Measurements from ENCODE around the gene ERMAP. TPM values are rescaled to one million over a fixed set of nuclear protein-coding genes. Genes with fewer than 3 reads are reported as not detected.

Gene ERMAP
- polyA plus RNA-seq, 1 experiment: 18.2 TPM

GRCh38 chr1:42838482-42839190 is 21.7 kb downstream of the ERMAP start:
- H3K9me3 ChIP-seq (ENCODE audit: control insufficient read depth, insufficient read depth, low read length): no peaks in the 10 kb centered on the region
- no peak for DNase-seq (ENCODE audit: low read depth, low spot score)
- no peak overlapping the region for H3K4me3 ChIP-seq (ENCODE audit: low read depth, low read length)
- no peak for TF ChIP-seq CTCF (IDR thresholded peaks at IDR 0.05; ENCODE audit: low read depth, low read length)
- ChIA-PET CTCF (interaction anchor here (1.2 kb wide), 1 partner anchor 8 kb away, joined by 3 read pairs; the partner anchor contains the start of gene ZNF691), POLR2A (no interaction called here)
- H3K27ac ChIP-seq (ENCODE audit: low read depth, low read length): no peak overlapping the region
- no peaks in the 10 kb centered on the region for H3K27me3 ChIP-seq (ENCODE audit: control insufficient read depth, insufficient read depth, low read length)

- Histone ChIP-seq H3K27ac (ENCODE audit: low read depth, low read length) (no peak overlapping the region), H3K4me3 (ENCODE audit: low read depth, low read length) (no peak overlapping the region), H3K9me3 (ENCODE audit: control insufficient read depth, insufficient read depth, low read length) (no peaks in the 10 kb centered on the region), H3K27me3 (ENCODE audit: control insufficient read depth, insufficient read depth, low read length) (no peaks in the 10 kb centered on the region)
- CTCF ChIA-PET: no interaction called here
- POLR2A ChIA-PET: no interaction called here
- TF ChIP-seq CTCF (IDR thresholded peaks at IDR 0.05; ENCODE audit: low read depth, low read length): no peak
- DNase-seq (ENCODE audit: low read depth, low spot score): no peak
Observed at GRCh38 chr1:42841010-42841409, 24.1 kb downstream of the ERMAP start.

GRCh38 chr1:42841440-42842147 is 24.7 kb downstream of the ERMAP start:
- Histone ChIP-seq H3K27ac (ENCODE audit: low read depth, low read length) (no peak overlapping the region), H3K9me3 (ENCODE audit: control insufficient read depth, insufficient read depth, low read length) (peaks cover 1% of the 10 kb centered on the region; the same call in 1 of the 2 replicates), H3K4me3 (ENCODE audit: low read depth, low read length) (no peak overlapping the region), H3K27me3 (ENCODE audit: control insufficient read depth, insufficient read depth, low read length) (no peaks in the 10 kb centered on the region)
- TF ChIP-seq CTCF (IDR thresholded peaks at IDR 0.05; ENCODE audit: low read depth, low read length): no peak
- CTCF ChIA-PET: no interaction called here
- POLR2A ChIA-PET: no interaction called here
- no peak for DNase-seq (ENCODE audit: low read depth, low spot score)

GRCh38 chr1:42844592-42845140 is 27.7 kb downstream of the ERMAP start:
- POLR2A ChIA-PET: interaction anchor here (0.6 to 3.0 kb wide), 2 partner anchors 28 to 153 kb away, joined by 4 to 16 read pairs; partner anchors contain the start of genes ERMAP and SVBP
- DNase-seq (ENCODE audit: low read depth, low spot score): no peak
- TF ChIP-seq CTCF (IDR thresholded peaks at IDR 0.05; ENCODE audit: low read depth, low read length): no peak
- Histone ChIP-seq H3K4me3 (ENCODE audit: low read depth, low read length) (no peak overlapping the region), H3K9me3 (ENCODE audit: control insufficient read depth, insufficient read depth, low read length) (peaks cover 3% of the 10 kb centered on the region; the same call in 1 of the 2 replicates), H3K27me3 (ENCODE audit: control insufficient read depth, insufficient read depth, low read length) (no peaks in the 10 kb centered on the region), H3K27ac (ENCODE audit: low read depth, low read length) (no peak overlapping the region)
- CTCF ChIA-PET: interaction anchor here (1.7 kb wide), 1 partner anchor 229 kb away, joined by 4 read pairs; no protein-coding TSS in a partner anchor
